Thyroid gland (tissue), 4 donors: ENCODE results near the gene TMBIM6.

ENCODE experiments used
- POLR2A ChIP-seq, 2 donors: fragments of 450-650 bp; IDR thresholded peaks; one replicate each; pipeline ENCODE4 v1.6.1; 2017; ENCODE audit warnings: antibody characterized with exemption in 2 of 2, mild to moderate bottlenecking in 2 of 2, moderate library complexity in 1 of 2
- TF ChIP-seq, protein P1 (sequence below), 6 experiments: fragments of 200-600 bp in 3 of 6; fragments of 450-650 bp in 3 of 6; sonication (generic) in 3 of 6; IDR thresholded peaks; one replicate each; pipeline ENCODE4 v1.5.1; 2016 to 2019; ENCODE audit warnings: antibody characterized with exemption in 6 of 6, mild to moderate bottlenecking in 2 of 6, inconsistent platforms in 1 of 6, moderate library complexity in 1 of 6

DNA sequence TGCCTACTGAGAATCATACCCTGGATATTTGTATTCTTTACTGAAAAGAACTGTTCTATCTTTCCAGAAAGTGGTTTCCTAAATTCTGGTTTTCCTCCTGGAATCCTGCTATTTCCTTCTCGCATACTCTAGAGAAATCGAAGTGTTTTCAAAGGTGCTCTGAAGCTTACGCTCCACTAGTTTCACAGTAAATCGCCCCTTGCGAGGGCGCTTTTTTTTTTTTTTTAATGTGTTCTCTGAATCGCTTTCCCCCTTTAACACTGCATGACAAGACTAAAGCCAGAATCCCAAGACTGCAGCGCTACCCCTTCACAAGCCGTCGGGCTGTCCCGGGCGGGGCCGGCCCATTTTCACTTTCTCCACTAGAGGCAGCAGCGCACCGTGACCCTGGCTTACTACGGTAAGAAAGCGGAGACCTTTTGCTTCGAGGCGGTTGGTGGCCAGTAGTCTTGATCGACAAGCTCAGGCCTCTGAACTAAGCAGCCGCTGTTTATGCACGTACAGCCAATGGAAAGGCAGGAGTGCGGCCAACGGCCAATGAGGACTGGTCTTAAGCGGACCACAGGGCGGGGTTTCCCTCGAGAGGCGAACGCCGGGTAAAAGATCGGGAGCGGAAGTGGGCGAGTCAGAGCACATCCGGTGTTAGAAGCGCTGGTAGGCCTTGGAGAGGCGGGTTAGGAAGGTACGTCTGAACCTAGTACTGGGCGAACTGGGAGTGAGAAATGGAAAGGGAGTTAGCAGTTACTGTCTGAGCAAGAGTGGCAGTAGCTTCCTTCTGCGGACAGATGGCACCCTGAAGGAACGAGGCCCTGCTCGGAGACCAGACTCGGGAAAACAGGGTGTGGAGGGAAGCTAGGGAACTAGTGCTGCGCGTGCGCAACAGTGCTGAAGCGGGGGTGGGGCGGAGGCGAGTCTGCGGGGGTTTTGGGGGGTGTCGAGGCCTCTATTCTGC lies at the start of gene TMBIM6:
- TF ChIP-seq POLR2A (IDR thresholded peaks at IDR 0.05), result peak; percentile 97
- TF ChIP-seq, protein P1, sequence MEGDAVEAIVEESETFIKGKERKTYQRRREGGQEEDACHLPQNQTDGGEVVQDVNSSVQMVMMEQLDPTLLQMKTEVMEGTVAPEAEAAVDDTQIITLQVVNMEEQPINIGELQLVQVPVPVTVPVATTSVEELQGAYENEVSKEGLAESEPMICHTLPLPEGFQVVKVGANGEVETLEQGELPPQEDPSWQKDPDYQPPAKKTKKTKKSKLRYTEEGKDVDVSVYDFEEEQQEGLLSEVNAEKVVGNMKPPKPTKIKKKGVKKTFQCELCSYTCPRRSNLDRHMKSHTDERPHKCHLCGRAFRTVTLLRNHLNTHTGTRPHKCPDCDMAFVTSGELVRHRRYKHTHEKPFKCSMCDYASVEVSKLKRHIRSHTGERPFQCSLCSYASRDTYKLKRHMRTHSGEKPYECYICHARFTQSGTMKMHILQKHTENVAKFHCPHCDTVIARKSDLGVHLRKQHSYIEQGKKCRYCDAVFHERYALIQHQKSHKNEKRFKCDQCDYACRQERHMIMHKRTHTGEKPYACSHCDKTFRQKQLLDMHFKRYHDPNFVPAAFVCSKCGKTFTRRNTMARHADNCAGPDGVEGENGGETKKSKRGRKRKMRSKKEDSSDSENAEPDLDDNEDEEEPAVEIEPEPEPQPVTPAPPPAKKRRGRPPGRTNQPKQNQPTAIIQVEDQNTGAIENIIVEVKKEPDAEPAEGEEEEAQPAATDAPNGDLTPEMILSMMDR (IDR thresholded peaks at IDR 0.05), result peak; percentile 87 to 96 (median 94)
